Osteoblast (primary cell): Measurements from ENCODE around the gene FMO1. TPM values are rescaled to one million over a fixed set of nuclear protein-coding genes. Genes with fewer than 3 reads are reported as not detected.

Source experiments
- DNase-seq: peaks from one replicate; pipeline ENCODE4 v3.0.0; 2011; ENCODE audit warnings: low spot score, mixed read lengths; ENCODE audit not compliant: insufficient read length; ENCODE audit errors: missing footprints
- H2AFZ ChIP-seq: 2 replicates; pipeline ENCODE4 v1.6.0; 2011; ENCODE audit warnings: mild to moderate bottlenecking, low read length
- H3K27ac ChIP-seq: 2 replicates; pipeline ENCODE4 v1.5.1; 2011; ENCODE audit warnings: mild to moderate bottlenecking, low read depth, low read length, moderate library complexity
- H3K27me3 ChIP-seq: 2 replicates; pipeline ENCODE4 v1.6.0; 2012; ENCODE audit warnings: mild to moderate bottlenecking, control low read depth, inconsistent platforms, low read length, moderate library complexity; ENCODE audit not compliant: insufficient read depth
- H3K36me3 ChIP-seq: 2 replicates; pipeline ENCODE4 v1.5.1; 2011; ENCODE audit warnings: mild to moderate bottlenecking, low read length, control low read depth, moderate library complexity; ENCODE audit not compliant: insufficient read depth
- H3K4me1 ChIP-seq: 2 replicates; pipeline ENCODE4 v1.5.1; 2011; ENCODE audit warnings: mild to moderate bottlenecking, low read length, control low read depth, moderate library complexity; ENCODE audit not compliant: insufficient read depth
- H3K4me2 ChIP-seq: 2 replicates; pipeline ENCODE4 v1.6.0; 2011; ENCODE audit warnings: mild to moderate bottlenecking, low read length; ENCODE audit not compliant: insufficient read depth
- H3K4me3 ChIP-seq: fragments of 200-600 bp; sonication (generic); 3 replicates; pipeline ENCODE4 v1.5.1; 2012; ENCODE audit warnings: mild to moderate bottlenecking, low read length, inconsistent platforms; ENCODE audit not compliant: insufficient read depth
- H3K79me2 ChIP-seq: 2 replicates; pipeline ENCODE4 v1.6.0; 2012; ENCODE audit warnings: mild to moderate bottlenecking, low read length, control low read depth, inconsistent platforms; ENCODE audit not compliant: insufficient read depth
- H3K9me3 ChIP-seq: 2 replicates; pipeline ENCODE4 v1.5.1; 2011; ENCODE audit warnings: low read depth, low read length, control low read depth
- H4K20me1 ChIP-seq: 2 replicates; pipeline ENCODE4 v1.6.0; 2012; ENCODE audit warnings: mild to moderate bottlenecking, low read length, control low read depth; ENCODE audit not compliant: insufficient read depth
- CTCF ChIP-seq: IDR thresholded peaks from 2 replicates; pipeline ENCODE4 v1.5.1; 2011; ENCODE audit warnings: mild to moderate bottlenecking, low read depth, low read length, moderate library complexity; ENCODE audit errors: extremely low read depth
- total RNA-seq: library from RNA; depleted of rRNA; stranded (reverse); fragments of >200 nt; gene quantifications from 2 replicates; pipeline ENCODE4 v1.2.3, GENCODE V29; 2012

The FMO1 gene
- total RNA-seq, 1 donor, result not detected

- Histone ChIP-seq H3K27me3 (no peaks in the 10 kb centered on the region), H3K4me3 (no peak overlapping the region), H3K36me3 (no peaks in the 10 kb centered on the region), H3K9me3 (no peaks in the 10 kb centered on the region), H3K4me1 (peaks cover 12% of the 10 kb centered on the region), H2AFZ (no peak overlapping the region), H3K79me2 (no peaks in the 10 kb centered on the region), H3K27ac (no peak overlapping the region), H4K20me1 (no peaks in the 10 kb centered on the region), H3K4me2 (no peak overlapping the region)
- no peak for DNase-seq
- no peak for TF ChIP-seq CTCF
Measured at GRCh38 chr1:171258943-171259342, 10.6 kb downstream of the FMO1 start.

GRCh38 chr1:171261336-171261735, 13.0 kb downstream of the FMO1 start:
- no peak for DNase-seq
- Histone ChIP-seq H3K4me2 (no peak overlapping the region), H4K20me1 (no peaks in the 10 kb centered on the region), H3K4me3 (no peak overlapping the region), H3K27me3 (no peaks in the 10 kb centered on the region), H3K4me1 (no peaks in the 10 kb centered on the region), H3K9me3 (no peaks in the 10 kb centered on the region), H3K36me3 (no peaks in the 10 kb centered on the region), H3K27ac (no peak overlapping the region), H3K79me2 (no peaks in the 10 kb centered on the region), H2AFZ (no peak overlapping the region)
- no peak for TF ChIP-seq CTCF

- no peaks in the 10 kb centered on the region for H3K36me3 ChIP-seq
- H3K4me1 ChIP-seq, result no peaks in the 10 kb centered on the region
- no peaks in the 10 kb centered on the region for H3K27me3 ChIP-seq
- H2AFZ ChIP-seq, result no peak overlapping the region
- no peaks in the 10 kb centered on the region for H4K20me1 ChIP-seq
- no peak for DNase-seq
- H3K4me2 ChIP-seq, result no peak overlapping the region
- H3K4me3 ChIP-seq, result no peak overlapping the region
- H3K9me3 ChIP-seq, result no peaks in the 10 kb centered on the region
- H3K27ac ChIP-seq, result no peak overlapping the region
- no peaks in the 10 kb centered on the region for H3K79me2 ChIP-seq
- no peak for TF ChIP-seq CTCF
Measured at GRCh38 chr1:171263901-171264300, 15.6 kb downstream of the FMO1 start.

- no peaks in the 10 kb centered on the region for H3K79me2 ChIP-seq
- no peak overlapping the region for H2AFZ ChIP-seq
- no peaks in the 10 kb centered on the region for H3K9me3 ChIP-seq
- no peaks in the 10 kb centered on the region for H3K4me1 ChIP-seq
- H3K4me2 ChIP-seq, result no peak overlapping the region
- H4K20me1 ChIP-seq, result no peaks in the 10 kb centered on the region
- no peak overlapping the region for H3K27ac ChIP-seq
- DNase-seq, result no peak
- H3K36me3 ChIP-seq, result no peaks in the 10 kb centered on the region
- no peaks in the 10 kb centered on the region for H3K27me3 ChIP-seq
- no peak for TF ChIP-seq CTCF
- no peak overlapping the region for H3K4me3 ChIP-seq
Measured at GRCh38 chr1:171265686-171266085, 17.4 kb downstream of the FMO1 start.
